Smooth muscle cell (in vitro differentiated cells): Measurements from ENCODE around the gene CTDSPL. TPM values are rescaled to one million over a fixed set of nuclear protein-coding genes. Genes with fewer than 3 reads are reported as not detected.
"Not testable (repeated sequence)": the region's sequence is repeated elsewhere in the genome, so short reads cannot be mapped to it uniquely, and the experiment has no call there.

Experiments
- DNase-seq: peaks from one replicate; lab custom pipeline; 2025; ENCODE audit not compliant: unreplicated experiment; lab: John Stamatoyannopoulos, UW
- H2AFZ ChIP-seq: fragments of 200-600 bp; sonication (generic); 2 replicates; pipeline ENCODE4 v1.6.0; 2016; ENCODE audit warnings: antibody characterized with exemption, low read depth, mild to moderate bottlenecking
- H3F3A ChIP-seq: fragments of 200-600 bp; sonication (generic); 2 replicates; pipeline ENCODE4 v1.6.0; 2017; ENCODE audit warnings: antibody characterized with exemption, low read depth
- H3K27ac ChIP-seq: fragments of 200-600 bp; sonication (generic); 2 replicates; pipeline ENCODE4 v1.5.1; 2016; ENCODE audit warnings: low read depth, mild to moderate bottlenecking
- H3K27me3 ChIP-seq: fragments of 200-600 bp; sonication (generic); 2 replicates; pipeline ENCODE4 v1.6.1; 2016; ENCODE audit warnings: low read depth, mild to moderate bottlenecking
- H3K36me3 ChIP-seq: fragments of 200-600 bp; sonication (generic); 2 replicates; pipeline ENCODE4 v1.5.1; 2016; ENCODE audit warnings: low read depth
- H3K4me1 ChIP-seq: fragments of 200-600 bp; sonication (generic); 2 replicates; pipeline ENCODE4 v1.5.1; 2016; ENCODE audit warnings: low read depth
- H3K4me2 ChIP-seq: fragments of 200-600 bp; sonication (generic); 2 replicates; pipeline ENCODE4 v1.6.0; 2016; ENCODE audit warnings: mild to moderate bottlenecking
- H3K4me3 ChIP-seq: fragments of 200-600 bp; sonication (generic); 2 replicates; pipeline ENCODE4 v1.5.1; 2016; ENCODE audit warnings: mild to moderate bottlenecking
- H3K79me2 ChIP-seq: fragments of 200-600 bp; sonication (generic); 2 replicates; pipeline ENCODE4 v1.6.0; 2016; ENCODE audit warnings: low read depth, mild to moderate bottlenecking
- H3K9ac ChIP-seq: fragments of 200-600 bp; sonication (generic); 2 replicates; pipeline ENCODE4 v1.6.0; 2016; ENCODE audit warnings: low read depth
- H3K9me3 ChIP-seq: fragments of 200-600 bp; sonication (generic); replicated peaks from 2 replicates; pipeline ENCODE4 v1.5.1; 2016; ENCODE audit warnings: low read depth
- H4K20me1 ChIP-seq: fragments of 200-600 bp; sonication (generic); 2 replicates; pipeline ENCODE4 v1.6.0; 2016; ENCODE audit warnings: low read depth
- CTCF ChIP-seq: fragments of 200-600 bp; sonication (generic); IDR thresholded peaks from 2 replicates; pipeline ENCODE4 v1.5.1; 2017; ENCODE audit warnings: borderline replicate concordance, mild to moderate bottlenecking, antibody characterized with exemption; ENCODE audit not compliant: insufficient read depth, poor library complexity, severe bottlenecking
- WGBS: methylation state at CpG from one replicate; pipeline ENCODE4 v1.1.7; 2016; ENCODE audit warnings: low lambda C conversion rate; 5-methylcytosine and 5-hydroxymethylcytosine counted together
- polyA plus RNA-seq: library from polyadenylated mRNA; unstranded; fragments of >200 nt; fragmentation: Nextera tagmentation; extraction: Ambion mirVana; gene quantifications from 2 replicates; pipeline ENCODE4 v1.2.1, GENCODE V29; 2016
- total RNA-seq: library from RNA; depleted of rRNA; stranded (reverse); fragments of >200 nt; gene quantifications from 2 replicates; pipeline ENCODE4 v1.2.3, GENCODE V29; 2014

The CTDSPL gene
- total and polyA plus RNA-seq, 2 experiments from 2014 or later = 31.3 to 34.3 TPM

GRCh38 chr3:37968813-37969595 lies 107.3 kb downstream of the CTDSPL start:
- Histone ChIP-seq H3K36me3 (no peaks in the 10 kb centered on the region), H3K9ac (no peak overlapping the region), H3K9me3 (no peaks in the 10 kb centered on the region), H3K4me2 (no peak overlapping the region), H2AFZ (no peak overlapping the region), H4K20me1 (no peaks in the 10 kb centered on the region), H3F3A (no peaks in the 10 kb centered on the region), H3K79me2 (no peaks in the 10 kb centered on the region), H3K4me1 (no peaks in the 10 kb centered on the region), H3K27me3 (no peaks in the 10 kb centered on the region), H3K4me3 (no peak overlapping the region), H3K27ac (no peak overlapping the region)
- 92% methylated on average over 15 of the region's 15 CpGs for WGBS
- DNase-seq = no peak
- no peak for TF ChIP-seq CTCF

- Histone ChIP-seq H3K27me3 (no peaks in the 10 kb centered on the region), H3K9me3 (no peaks in the 10 kb centered on the region), H4K20me1 (no peaks in the 10 kb centered on the region), H3K4me3 (no peak overlapping the region), H3F3A (no peaks in the 10 kb centered on the region), H3K36me3 (no peaks in the 10 kb centered on the region), H3K4me2 (no peak overlapping the region), H3K4me1 (no peaks in the 10 kb centered on the region), H3K9ac (no peak overlapping the region), H3K27ac (no peak overlapping the region), H2AFZ (no peak overlapping the region), H3K79me2 (no peaks in the 10 kb centered on the region)
- DNase-seq = no peak
- no peak for TF ChIP-seq CTCF
- WGBS = 88% methylated on average over 7 of the region's 7 CpGs
Observed at GRCh38 chr3:37969596-37970100, 108.0 kb downstream of the CTDSPL start.

GRCh38 chr3:37970802-37971201 lies 109.1 kb downstream of the CTDSPL start:
- TF ChIP-seq CTCF = no peak
- Histone ChIP-seq H3K36me3 (no peaks in the 10 kb centered on the region), H3K27ac (no peak overlapping the region), H3K4me1 (no peaks in the 10 kb centered on the region), H3K79me2 (no peaks in the 10 kb centered on the region), H3K9ac (no peak overlapping the region), H3K4me2 (no peak overlapping the region), H4K20me1 (no peaks in the 10 kb centered on the region), H3K9me3 (no peaks in the 10 kb centered on the region), H3K4me3 (no peak overlapping the region), H2AFZ (no peak overlapping the region), H3F3A (no peaks in the 10 kb centered on the region), H3K27me3 (no peaks in the 10 kb centered on the region)
- WGBS = 98% methylated on average over 5 of the region's 5 CpGs
- DNase-seq = no peak

- no peaks in the 10 kb centered on the region for H3F3A ChIP-seq
- H3K9me3 ChIP-seq = no peaks in the 10 kb centered on the region
- H3K27ac ChIP-seq = no peak overlapping the region
- no peaks in the 10 kb centered on the region for H4K20me1 ChIP-seq
- DNase-seq = no peak
- no peak overlapping the region for H3K4me2 ChIP-seq
- H3K4me3 ChIP-seq = no peak overlapping the region
- no peaks in the 10 kb centered on the region for H3K79me2 ChIP-seq
- no peaks in the 10 kb centered on the region for H3K36me3 ChIP-seq
- H3K27me3 ChIP-seq = no peaks in the 10 kb centered on the region
- no peaks in the 10 kb centered on the region for H3K4me1 ChIP-seq
- no peak for TF ChIP-seq CTCF
- no peak overlapping the region for H3K9ac ChIP-seq
- H2AFZ ChIP-seq = no peak overlapping the region
Observed at GRCh38 chr3:37971467-37971866, 109.8 kb downstream of the CTDSPL start.

- not testable (repeated sequence) for H3K36me3 ChIP-seq, H3K4me3 ChIP-seq, H3K27ac ChIP-seq, H3K9me3 ChIP-seq, H3K27me3 ChIP-seq, H3K4me2 ChIP-seq, H2AFZ ChIP-seq, H3K9ac ChIP-seq, H3K79me2 ChIP-seq, H3F3A ChIP-seq, H3K4me1 ChIP-seq, DNase-seq, H4K20me1 ChIP-seq
- WGBS = 96% methylated on average over 8 of the region's 8 CpGs
Observed at GRCh38 chr3:37972056-37972455, 110.4 kb downstream of the CTDSPL start.
